ENCODE results near the gene CLPTM1L.
"Not testable (repeated sequence)": the region's sequence is repeated elsewhere in the genome, so short reads cannot be mapped to it uniquely, and the experiment has no call there.

The CLPTM1L gene

GRCh38 chr5:1380910-1381309 lies 36.0 kb upstream of the CLPTM1L start:
- DNase-seq (ENCODE audit: low read depth), result no peak

GRCh38 chr5:1380011-1380817 lies 35.3 kb upstream of the CLPTM1L start:
- DNase-seq (ENCODE audit: low read depth), result no peak

- no peak for DNase-seq (ENCODE audit: low read depth)
Observed at GRCh38 chr5:1378866-1379659, 34.2 kb upstream of the CLPTM1L start.

- no peak for DNase-seq (ENCODE audit: low read depth)
Observed at GRCh38 chr5:1378096-1378495, 33.2 kb upstream of the CLPTM1L start.

- no peak for DNase-seq (ENCODE audit: low read depth)
Observed at GRCh38 chr5:1376981-1377380, 32.1 kb upstream of the CLPTM1L start.

GRCh38 chr5:1375871-1376810 lies 31.2 kb upstream of the CLPTM1L start:
- DNase-seq (ENCODE audit: low read depth), result no peak

- peak; percentile 7 for DNase-seq (ENCODE audit: low read depth)
Observed at GRCh38 chr5:1374679-1375055, 29.8 kb upstream of the CLPTM1L start.

- no peak for DNase-seq (ENCODE audit: low read depth)
Observed at GRCh38 chr5:1374030-1374678, 29.3 kb upstream of the CLPTM1L start.

- DNase-seq (ENCODE audit: low read depth), result not testable (repeated sequence)
Observed at GRCh38 chr5:1371972-1372342, 27.1 kb upstream of the CLPTM1L start.

GRCh38 chr5:1371218-1371971 lies 26.5 kb upstream of the CLPTM1L start:
- DNase-seq (ENCODE audit: low read depth), result no peak

GRCh38 chr5:1370006-1370405 lies 25.1 kb upstream of the CLPTM1L start:
- no peak for DNase-seq (ENCODE audit: low read depth)

- no peak for DNase-seq (ENCODE audit: low read depth)
Observed at GRCh38 chr5:1368756-1369155, 23.9 kb upstream of the CLPTM1L start.

- DNase-seq (ENCODE audit: low read depth), result no peak
Observed at GRCh38 chr5:1368236-1368635, 23.3 kb upstream of the CLPTM1L start.

GRCh38 chr5:1367149-1367548 lies 22.2 kb upstream of the CLPTM1L start:
- DNase-seq (ENCODE audit: low read depth), result no peak

GRCh38 chr5:1366514-1366913 lies 21.6 kb upstream of the CLPTM1L start:
- DNase-seq (ENCODE audit: low read depth), result no peak

GRCh38 chr5:1364211-1364610 lies 19.3 kb upstream of the CLPTM1L start:
- DNase-seq (ENCODE audit: low read depth), result no peak

- no peak for DNase-seq (ENCODE audit: low read depth)
Observed at GRCh38 chr5:1363581-1363980, 18.7 kb upstream of the CLPTM1L start.

- no peak for DNase-seq (ENCODE audit: low read depth)
Observed at GRCh38 chr5:1363160-1363559, 18.3 kb upstream of the CLPTM1L start.

GRCh38 chr5:1362242-1363015 lies 17.5 kb upstream of the CLPTM1L start:
- DNase-seq (ENCODE audit: low read depth), result no peak

GRCh38 chr5:1360861-1361260 lies 16.0 kb upstream of the CLPTM1L start:
- no peak for DNase-seq (ENCODE audit: low read depth)

Data from EH (cell line).